Activated CD8-positive, alpha-beta memory T cell treated with anti-CD3 and anti-CD28 coated beads, Interleukin-2, amount 50 U/mL, for 48 hours (primary cell): ENCODE results near the gene RHOXF2.
"Not testable (repeated sequence)": the region's sequence is repeated elsewhere in the genome, so short reads cannot be mapped to it uniquely, and the experiment has no call there.

Experiments
- DNase-seq: peaks from one replicate; pipeline ENCODE4 v3.0.0-alpha.2; 2020

Gene RHOXF2

GRCh38 chrX:120158313-120158712 lies at the start of gene RHOXF2:
TSS of gene RHOXF2 (plus strand) at chrX:120158613. CDS start at chrX:120158751, 138 bp downstream.
- DNase-seq: not testable (repeated sequence)

GRCh38 chrX:120109378-120109777 lies 49.0 kb upstream of the RHOXF2 start:
- DNase-seq: no peak

GRCh38 chrX:120111611-120112010 lies 46.8 kb upstream of the RHOXF2 start:
- DNase-seq: no peak

- DNase-seq: no peak
Measured at GRCh38 chrX:120115438-120115963, 42.9 kb upstream of the RHOXF2 start, which contains the start of gene RHOXF1. TSS of gene RHOXF1 (minus strand) at chrX:120115913. CDS start at chrX:120115862, 51 bp downstream.

GRCh38 chrX:120120223-120120622 lies 38.2 kb upstream of the RHOXF2 start:
- DNase-seq: no peak

GRCh38 chrX:120125444-120125843 lies 33.0 kb upstream of the RHOXF2 start:
- DNase-seq: no peak

- DNase-seq: not testable (repeated sequence)
Measured at GRCh38 chrX:120128306-120128846, 30.0 kb upstream of the RHOXF2 start.

- no peak for DNase-seq
Measured at GRCh38 chrX:120136128-120136527, 22.3 kb upstream of the RHOXF2 start.

- no peak for DNase-seq
Measured at GRCh38 chrX:120136840-120137239, 21.6 kb upstream of the RHOXF2 start.

- DNase-seq: no peak
Measured at GRCh38 chrX:120137439-120137838, 21.0 kb upstream of the RHOXF2 start.

- DNase-seq: no peak
Measured at GRCh38 chrX:120140293-120140981, 18.0 kb upstream of the RHOXF2 start.

- DNase-seq: no peak
Measured at GRCh38 chrX:120144178-120144844, 14.1 kb upstream of the RHOXF2 start.

GRCh38 chrX:120145295-120145925 lies 13.0 kb upstream of the RHOXF2 start:
- no peak for DNase-seq

- not testable (repeated sequence) for DNase-seq
Measured at GRCh38 chrX:120146323-120146722, 12.1 kb upstream of the RHOXF2 start.

- no peak for DNase-seq
Measured at GRCh38 chrX:120147537-120147936, 10.9 kb upstream of the RHOXF2 start.

- not testable (repeated sequence) for DNase-seq
Measured at GRCh38 chrX:120150109-120150744, 8.2 kb upstream of the RHOXF2 start.

- DNase-seq: not testable (repeated sequence)
Measured at GRCh38 chrX:120159086-120159485, 673 bp downstream of the RHOXF2 start.

- not testable (repeated sequence) for DNase-seq
Measured at GRCh38 chrX:120193254-120193653, 34.8 kb downstream of the RHOXF2 start.

GRCh38 chrX:120193720-120194119 lies 35.3 kb downstream of the RHOXF2 start:
- not testable (repeated sequence) for DNase-seq

- DNase-seq: not testable (repeated sequence)
Measured at GRCh38 chrX:120195786-120196185, 37.4 kb downstream of the RHOXF2 start.

GRCh38 chrX:120196626-120197283 lies 38.3 kb downstream of the RHOXF2 start:
- not testable (repeated sequence) for DNase-seq

- DNase-seq: no peak
Measured at GRCh38 chrX:120200851-120201250, 42.4 kb downstream of the RHOXF2 start.
